Prostate gland (tissue), 2 donors: ENCODE results near the gene LARP7. TPM values are rescaled to one million over a fixed set of nuclear protein-coding genes. Genes with fewer than 3 reads are reported as not detected.
A peak's percentile ranks its signal among the peaks of the same experiment; 100 is the strongest.
"Not testable (repeated sequence)": the region's sequence is repeated elsewhere in the genome, so short reads cannot be mapped to it uniquely, and the experiment has no call there.

Experiments
- DNase-seq: peaks from one replicate; pipeline ENCODE4 v3.0.0-alpha.2; 2019; ENCODE audit warnings: low spot score
- H3K27ac ChIP-seq, 2 donors: fragments of 200-600 bp; sonication (generic); 2 replicates each; pipeline ENCODE4 v1.5.1; 2017 to 2019
- H3K27me3 ChIP-seq: fragments of 200-600 bp; sonication (generic); replicated peaks from 2 replicates; pipeline ENCODE4 v1.5.1; 2019; ENCODE audit not compliant: insufficient read depth
- H3K36me3 ChIP-seq, 2 donors: fragments of 200-600 bp; sonication (generic); 1 replicate in 1 of 2; 2 replicates in 1 of 2; pipeline versions ENCODE4 v1.5.1 to v1.8.1; 2017 to 2019
- H3K4me1 ChIP-seq: fragments of 200-600 bp; sonication (generic); replicated peaks from 2 replicates; pipeline ENCODE4 v1.5.1; 2019
- H3K4me3 ChIP-seq, 2 donors: fragments of 200-600 bp; sonication (generic); 2 replicates each; pipeline ENCODE4 v1.5.1; 2017 to 2019
- H3K9me3 ChIP-seq: fragments of 200-600 bp; sonication (generic); 2 replicates; pipeline ENCODE4 v1.5.1; 2017
- POLR2A ChIP-seq: fragments of 450-650 bp; IDR thresholded peaks from one replicate; pipeline ENCODE4 v1.6.1; 2016; ENCODE audit warnings: antibody characterized with exemption, mild to moderate bottlenecking
- POLR2AphosphoS5 ChIP-seq: sonication (generic); formaldehyde crosslinking; IDR thresholded peaks from one replicate; pipeline ENCODE4 v1.6.1; 2017; ENCODE audit warnings: antibody characterized with exemption
- WGBS: methylation state at CpG from one replicate; pipeline ENCODE4 v1.1.5; 2018; 5-methylcytosine and 5-hydroxymethylcytosine counted together
- intact Hi-C: fragments of 100-400 bp; cut with DNase I; formaldehyde crosslinking; loops from one replicate; pipeline ENCODE4 v1.14.2; 2022
- microRNA counts, 2 donors: library from miRNA; unstranded; fragments of <30 nt; microRNA quantifications; one replicate each; lab custom pipeline; 2016 to 2017
- microRNA-seq: library from miRNA; unstranded; fragments of <30 nt; microRNA quantifications from one replicate; pipeline ENCODE4, GENCODE V29; 2016
- small RNA-seq, 2 donors: library from RNA; depleted of rRNA; stranded (forward); fragments of <200 nt; gene quantifications; one replicate each; pipeline ENCODE3, GENCODE V24; 2016
- total RNA-seq, 2 donors: library from RNA; depleted of rRNA; stranded (reverse); fragments of >200 nt; gene quantifications; one replicate each; pipeline ENCODE4 v1.1.0, GENCODE V29; 2016
- TF ChIP-seq, protein P1 (sequence below), 4 experiments: fragments of 200-600 bp in 2 of 4; fragments of 450-650 bp in 2 of 4; sonication (generic) in 2 of 4; IDR thresholded peaks; 1 replicate in 3 of 4; 2 replicates in 1 of 4; pipeline ENCODE4 v1.5.1; 2016 to 2019; ENCODE audit warnings: antibody characterized with exemption in 4 of 4, mild to moderate bottlenecking in 2 of 4, moderate library complexity in 2 of 4

The LARP7 gene
- total RNA-seq, 2 donors from 2014 or later: 26.6 to 35.4 TPM

DNA sequence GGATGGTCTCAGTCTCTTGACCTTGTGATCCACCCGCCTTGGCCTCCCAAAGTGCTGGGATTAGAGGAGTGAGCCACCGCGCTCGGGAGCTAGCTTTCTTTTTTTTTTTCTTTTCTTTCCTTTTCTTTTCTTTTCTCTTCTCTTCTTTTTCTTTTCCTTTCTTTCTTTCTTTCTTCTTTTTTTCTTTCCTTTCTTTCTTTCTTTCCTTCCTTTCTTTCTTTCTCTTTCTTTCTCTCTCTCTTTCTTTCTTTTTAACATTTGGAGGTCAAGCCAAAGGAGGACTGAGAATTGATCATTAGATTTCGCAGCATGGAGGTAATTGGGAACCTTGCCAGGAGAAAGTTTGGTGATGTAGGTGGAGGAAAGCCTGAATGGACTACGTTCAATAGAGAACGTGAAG, 67.4 kb downstream of the LARP7 start:
- Histone ChIP-seq H3K27ac (no peak overlapping the region), H3K27me3 (no peaks in the 10 kb centered on the region), H3K36me3 (no peaks in the 10 kb centered on the region), H3K4me1 (no peaks in the 10 kb centered on the region), H3K9me3 (no peaks in the 10 kb centered on the region), H3K4me3 (no peak overlapping the region)
- intact Hi-C loops: no loop called here
- TF ChIP-seq POLR2A: no peak
- TF ChIP-seq, protein P1, sequence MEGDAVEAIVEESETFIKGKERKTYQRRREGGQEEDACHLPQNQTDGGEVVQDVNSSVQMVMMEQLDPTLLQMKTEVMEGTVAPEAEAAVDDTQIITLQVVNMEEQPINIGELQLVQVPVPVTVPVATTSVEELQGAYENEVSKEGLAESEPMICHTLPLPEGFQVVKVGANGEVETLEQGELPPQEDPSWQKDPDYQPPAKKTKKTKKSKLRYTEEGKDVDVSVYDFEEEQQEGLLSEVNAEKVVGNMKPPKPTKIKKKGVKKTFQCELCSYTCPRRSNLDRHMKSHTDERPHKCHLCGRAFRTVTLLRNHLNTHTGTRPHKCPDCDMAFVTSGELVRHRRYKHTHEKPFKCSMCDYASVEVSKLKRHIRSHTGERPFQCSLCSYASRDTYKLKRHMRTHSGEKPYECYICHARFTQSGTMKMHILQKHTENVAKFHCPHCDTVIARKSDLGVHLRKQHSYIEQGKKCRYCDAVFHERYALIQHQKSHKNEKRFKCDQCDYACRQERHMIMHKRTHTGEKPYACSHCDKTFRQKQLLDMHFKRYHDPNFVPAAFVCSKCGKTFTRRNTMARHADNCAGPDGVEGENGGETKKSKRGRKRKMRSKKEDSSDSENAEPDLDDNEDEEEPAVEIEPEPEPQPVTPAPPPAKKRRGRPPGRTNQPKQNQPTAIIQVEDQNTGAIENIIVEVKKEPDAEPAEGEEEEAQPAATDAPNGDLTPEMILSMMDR (IDR thresholded peaks at IDR 0.05): no peak
- TF ChIP-seq POLR2AphosphoS5: no peak
- WGBS: 84% methylated on average over 7 of the region's 7 CpGs
- DNase-seq: no peak

DNA sequence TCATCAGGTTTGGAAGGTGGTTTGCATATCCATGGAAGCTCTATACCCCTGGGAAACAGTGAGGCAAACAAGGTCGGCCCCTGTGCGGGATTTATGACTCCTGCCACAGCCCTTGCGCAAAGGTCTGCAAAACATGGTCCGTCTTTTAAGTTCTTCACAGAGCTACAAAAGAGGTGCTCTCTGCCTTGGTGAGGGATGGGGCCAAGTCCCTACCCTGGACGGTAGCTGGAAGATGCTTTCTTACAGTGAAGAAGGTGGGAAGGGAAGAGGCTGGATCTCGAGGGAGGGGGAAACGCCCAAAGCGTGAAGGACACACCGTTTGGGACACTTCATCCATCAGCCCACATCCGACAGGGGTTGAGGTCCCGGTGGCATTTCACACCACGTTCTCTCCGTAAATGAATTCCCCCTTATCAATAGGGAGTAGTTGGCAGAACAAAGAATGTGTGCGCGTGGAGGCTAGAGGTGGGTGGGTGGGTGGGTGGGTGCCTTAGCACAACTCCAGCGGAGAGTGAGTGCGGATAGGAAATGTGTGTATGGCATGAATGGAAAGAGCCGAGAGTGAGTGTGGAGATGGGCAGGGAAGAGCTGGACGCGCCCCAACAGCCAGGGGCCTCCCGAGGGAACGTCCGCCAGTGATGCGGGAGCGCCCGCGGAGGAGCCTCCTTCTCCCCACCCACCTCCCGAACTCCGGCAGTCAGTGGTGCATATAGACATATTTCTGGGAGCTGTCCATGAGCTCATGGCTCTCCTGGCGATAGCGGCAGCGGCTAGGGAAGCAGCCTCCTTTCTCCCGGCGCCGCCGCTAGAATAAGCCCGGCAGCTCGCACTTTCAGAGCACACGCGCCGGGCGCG, 68.3 kb downstream of the LARP7 start:
- peak overlapping the region; percentile 28 to 34 for H3K4me3 ChIP-seq
- DNase-seq: peak; percentile 7
- H3K36me3 ChIP-seq: no peaks in the 10 kb centered on the region
- H3K27me3 ChIP-seq: no peaks in the 10 kb centered on the region
- under 1% methylated on average over 25 of the region's 43 CpGs for WGBS
- TF ChIP-seq POLR2A (no peak), POLR2AphosphoS5 (no peak)
- TF ChIP-seq, protein P1 (IDR thresholded peaks at IDR 0.05): no peak
- intact Hi-C loops: no loop called here
- H3K4me1 ChIP-seq: no peaks in the 10 kb centered on the region
- no peaks in the 10 kb centered on the region for H3K9me3 ChIP-seq
- no peak overlapping the region for H3K27ac ChIP-seq

DNA sequence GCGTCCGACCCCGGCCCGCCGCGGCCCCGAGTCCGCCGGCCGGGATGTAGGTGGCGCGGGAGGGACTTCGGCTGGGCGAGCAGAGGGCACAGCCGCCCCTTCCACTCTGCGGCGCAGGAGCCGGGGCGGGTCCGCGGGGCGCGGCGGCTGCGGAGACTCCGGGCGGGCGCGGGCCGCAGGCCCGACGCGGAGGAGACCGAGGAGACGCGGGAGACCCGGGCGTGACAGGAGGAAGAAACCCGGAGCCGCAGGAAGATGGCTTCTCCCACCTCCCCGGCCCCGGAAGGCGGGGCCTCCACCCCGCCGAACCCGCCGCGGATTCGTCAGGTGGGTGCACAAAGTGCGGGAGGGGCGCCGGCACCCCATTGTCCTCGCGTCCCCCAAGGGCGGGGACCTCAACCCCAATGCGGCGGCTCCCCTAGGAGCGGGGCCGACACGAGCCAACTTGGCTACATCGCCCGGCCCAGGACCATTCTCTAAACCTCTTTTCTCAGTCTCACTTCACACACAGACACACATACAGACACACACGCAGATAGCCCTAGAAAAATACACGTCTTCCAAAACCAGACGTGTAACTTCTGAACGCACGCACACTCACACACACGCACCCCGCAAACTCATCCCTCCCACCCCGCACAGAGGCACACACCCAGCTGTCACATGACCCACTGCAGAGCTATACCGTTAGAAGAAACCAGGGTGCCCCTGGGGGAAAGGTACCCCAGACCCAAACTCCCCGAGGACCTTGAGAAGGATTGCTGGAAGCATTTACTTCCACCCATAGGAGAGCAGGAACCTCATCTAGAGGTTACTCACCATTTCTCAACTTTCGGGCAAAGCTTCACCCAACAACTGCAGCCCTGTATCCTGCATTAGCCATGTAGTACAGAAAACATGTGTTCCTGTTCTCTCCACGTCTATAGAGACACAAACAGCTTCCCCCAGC, 69.2 kb downstream of the LARP7 start:
- H3K27ac ChIP-seq, intact Hi-C loops, H3K27me3 ChIP-seq, H3K4me1 ChIP-seq, DNase-seq, H3K36me3 ChIP-seq, H3K9me3 ChIP-seq: not testable (repeated sequence)
- H3K4me3 ChIP-seq: peak overlapping the region; percentile 35 to 37
- 1% methylated on average over 21 of the region's 74 CpGs for WGBS

DNA sequence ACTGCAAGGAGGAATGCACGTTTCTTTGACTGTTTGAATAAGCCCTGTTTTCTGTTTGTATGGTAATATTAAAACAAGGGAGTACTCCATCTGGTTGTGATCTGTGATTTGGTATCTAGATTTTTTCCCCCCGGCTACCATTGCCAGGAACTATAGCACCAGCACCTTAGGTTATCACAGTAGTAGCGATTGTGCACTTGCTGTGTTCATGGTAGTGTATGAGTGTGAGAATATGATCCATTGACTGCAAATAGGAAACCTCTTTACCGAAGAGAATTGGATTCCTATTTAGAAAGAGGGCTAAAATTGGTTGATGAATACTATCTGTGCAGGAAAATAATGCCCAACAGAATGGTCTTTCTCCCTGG, 69.9 kb downstream of the LARP7 start:
- 14% methylated on average over 4 of the region's 4 CpGs for WGBS
- TF ChIP-seq POLR2A (no peak), POLR2AphosphoS5 (no peak)
- TF ChIP-seq, protein P1 (IDR thresholded peaks at IDR 0.05): no peak
- no peak overlapping the region for H3K4me3 ChIP-seq
- no peaks in the 10 kb centered on the region for H3K36me3 ChIP-seq
- no peak for DNase-seq
- H3K27me3 ChIP-seq: no peaks in the 10 kb centered on the region
- H3K9me3 ChIP-seq: no peaks in the 10 kb centered on the region
- H3K4me1 ChIP-seq: no peaks in the 10 kb centered on the region
- no peak overlapping the region for H3K27ac ChIP-seq
- intact Hi-C loops: no loop called here

MicroRNA genes within 50 kb of the gene (microRNA counts, 767-probe panel; counts per million panel counts)
- microRNA hsa-miR-302a-3p (lab: Ali Mortazavi, UCI) (431 to 2,201 counts per million in 2 donors), microRNA hsa-miR-302b-3p (lab: Ali Mortazavi, UCI) (2,592 to 2,856 counts per million in 2 donors), microRNA hsa-miR-302c-3p (lab: Ali Mortazavi, UCI) (1,597 to 1,866 counts per million in 2 donors), microRNA hsa-miR-302d-3p (lab: Ali Mortazavi, UCI) (3,564 to 4,185 counts per million in 2 donors), microRNA hsa-miR-367-3p (lab: Ali Mortazavi, UCI) (2,000 to 2,448 counts per million in 2 donors)

Small RNA genes lying within 50 kb of the gene (microRNA-seq; reads per million reads assigned to microRNA genes)
- gene MIR302A (0.25 reads per million), gene MIR302B (not detected), gene MIR302C (not detected), gene MIR302D (0.42 reads per million), gene MIR367 (not detected)

Small RNA genes lying within 50 kb of the gene (small RNA-seq; reads per million reads assigned to genes)
- 0 reads per million in 2 donors for gene MIR302A
- gene MIR302C: 0 reads per million in 2 donors
- 0 reads per million in 2 donors for gene MIR302D
- 0 reads per million in 2 donors for gene MIR367
- 0 reads per million in 2 donors for gene WRBP1

Other genes starting within 250 kb of the LARP7 start
- not detected for gene NEUROG2, start 121.0 kb upstream of the LARP7 start, total RNA-seq
- 1 to 10 TPM; 2.9 to 8.9 TPM for gene ZGRF1, start 234 bp upstream of the LARP7 start, total RNA-seq